ENCODE results near the gene TAF1C. TPM values are rescaled to one million over a fixed set of nuclear protein-coding genes. Genes with fewer than 3 reads are reported as not detected.

TAF1C gene
- total and polyA plus RNA-seq, 9 donors: 14.1 to 89.0 (median 58.4) TPM

DNA sequence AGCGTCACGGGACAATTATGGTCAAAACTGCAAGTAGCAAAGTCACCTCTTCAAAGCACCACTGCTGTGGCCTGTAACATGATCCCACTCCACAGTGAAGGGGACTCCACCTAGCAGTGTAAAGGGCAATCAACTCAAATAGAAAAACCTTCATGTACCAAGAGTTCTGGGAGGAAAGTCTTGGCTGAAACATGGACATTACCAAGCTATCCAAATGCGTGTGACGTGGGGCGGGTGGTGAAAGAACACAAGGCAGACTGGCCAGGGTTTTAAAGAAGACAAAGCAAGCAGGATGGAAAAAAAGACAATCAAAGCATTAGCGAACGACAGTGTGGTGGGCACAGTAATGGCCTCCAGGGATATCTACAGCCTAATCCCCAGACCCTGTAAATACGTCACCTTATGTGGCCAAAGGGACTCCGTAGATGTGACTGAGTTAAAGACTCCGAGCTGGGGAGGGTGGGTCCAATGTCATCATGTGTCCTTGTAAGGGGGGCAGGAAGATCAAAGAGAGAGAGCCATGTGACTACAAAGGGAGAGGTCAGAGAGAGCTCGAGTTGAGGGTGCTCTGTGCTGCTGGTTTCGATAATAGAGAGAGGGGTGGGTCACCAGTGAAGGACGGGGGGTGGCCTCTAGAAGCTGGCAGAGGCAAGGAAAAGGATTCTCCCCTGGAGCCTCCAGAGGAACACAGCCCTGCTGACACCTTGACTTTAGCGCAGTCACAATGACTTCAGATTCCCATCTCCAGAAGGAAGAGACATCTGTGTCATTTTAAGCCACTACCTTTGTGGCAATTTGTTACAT is 47.8 kb downstream of the TAF1C start:
- H3K27me3 ChIP-seq: no peaks in the 10 kb centered on the region
- H3K36me3 ChIP-seq: no peaks in the 10 kb centered on the region
- H3K4me3 ChIP-seq: no peak overlapping the region
- H3K4me1 ChIP-seq (ENCODE audit: insufficient read depth): peaks cover 5% of the 10 kb centered on the region
- no peak overlapping the region for H3K27ac ChIP-seq
- TF ChIP-seq EP300 (IDR thresholded peaks at IDR 0.05) (no peak), POLR2A (IDR thresholded peaks at IDR 0.05) (no peak)
- TF ChIP-seq, protein P1, sequence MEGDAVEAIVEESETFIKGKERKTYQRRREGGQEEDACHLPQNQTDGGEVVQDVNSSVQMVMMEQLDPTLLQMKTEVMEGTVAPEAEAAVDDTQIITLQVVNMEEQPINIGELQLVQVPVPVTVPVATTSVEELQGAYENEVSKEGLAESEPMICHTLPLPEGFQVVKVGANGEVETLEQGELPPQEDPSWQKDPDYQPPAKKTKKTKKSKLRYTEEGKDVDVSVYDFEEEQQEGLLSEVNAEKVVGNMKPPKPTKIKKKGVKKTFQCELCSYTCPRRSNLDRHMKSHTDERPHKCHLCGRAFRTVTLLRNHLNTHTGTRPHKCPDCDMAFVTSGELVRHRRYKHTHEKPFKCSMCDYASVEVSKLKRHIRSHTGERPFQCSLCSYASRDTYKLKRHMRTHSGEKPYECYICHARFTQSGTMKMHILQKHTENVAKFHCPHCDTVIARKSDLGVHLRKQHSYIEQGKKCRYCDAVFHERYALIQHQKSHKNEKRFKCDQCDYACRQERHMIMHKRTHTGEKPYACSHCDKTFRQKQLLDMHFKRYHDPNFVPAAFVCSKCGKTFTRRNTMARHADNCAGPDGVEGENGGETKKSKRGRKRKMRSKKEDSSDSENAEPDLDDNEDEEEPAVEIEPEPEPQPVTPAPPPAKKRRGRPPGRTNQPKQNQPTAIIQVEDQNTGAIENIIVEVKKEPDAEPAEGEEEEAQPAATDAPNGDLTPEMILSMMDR (IDR thresholded peaks at IDR 0.05): no peak
- no peak for DNase-seq
- no peaks in the 10 kb centered on the region for H3K9me3 ChIP-seq
- intact Hi-C loops (cut with DNase I): no loop called here
- 69 to 72% (median 69%) methylated on average over 14 of the region's 14 CpGs for WGBS, 3 donors

DNA sequence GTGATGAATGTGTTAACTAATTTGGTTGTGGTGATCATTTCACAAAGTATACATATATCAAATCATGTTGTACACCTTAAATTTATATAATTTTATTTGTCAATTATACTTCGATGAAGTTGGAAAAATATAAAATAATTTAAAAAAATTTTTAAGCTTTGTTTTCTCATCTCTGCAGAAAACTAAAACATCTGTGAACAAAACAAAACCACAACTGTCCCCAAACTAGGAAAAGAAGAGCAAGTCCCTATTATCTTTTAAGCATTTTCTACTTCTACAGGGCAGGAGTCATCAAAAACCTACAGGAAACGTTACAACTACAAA is 48.4 kb downstream of the TAF1C start:
- DNase-seq: no peak
- H3K9me3 ChIP-seq: no peaks in the 10 kb centered on the region
- H3K27ac ChIP-seq: no peak overlapping the region
- WGBS, 3 donors: 39 to 57% (median 41%) methylated on average over 2 of the region's 2 CpGs
- H3K27me3 ChIP-seq: no peaks in the 10 kb centered on the region
- no peak overlapping the region for H3K4me3 ChIP-seq
- intact Hi-C loops (cut with DNase I): no loop called here
- H3K36me3 ChIP-seq: no peaks in the 10 kb centered on the region
- TF ChIP-seq, protein P1 (IDR thresholded peaks at IDR 0.05): no peak
- TF ChIP-seq EP300 (IDR thresholded peaks at IDR 0.05): no peak
- no peak for TF ChIP-seq POLR2A (IDR thresholded peaks at IDR 0.05)
- H3K4me1 ChIP-seq (ENCODE audit: insufficient read depth): peaks cover 2% of the 10 kb centered on the region

DNA sequence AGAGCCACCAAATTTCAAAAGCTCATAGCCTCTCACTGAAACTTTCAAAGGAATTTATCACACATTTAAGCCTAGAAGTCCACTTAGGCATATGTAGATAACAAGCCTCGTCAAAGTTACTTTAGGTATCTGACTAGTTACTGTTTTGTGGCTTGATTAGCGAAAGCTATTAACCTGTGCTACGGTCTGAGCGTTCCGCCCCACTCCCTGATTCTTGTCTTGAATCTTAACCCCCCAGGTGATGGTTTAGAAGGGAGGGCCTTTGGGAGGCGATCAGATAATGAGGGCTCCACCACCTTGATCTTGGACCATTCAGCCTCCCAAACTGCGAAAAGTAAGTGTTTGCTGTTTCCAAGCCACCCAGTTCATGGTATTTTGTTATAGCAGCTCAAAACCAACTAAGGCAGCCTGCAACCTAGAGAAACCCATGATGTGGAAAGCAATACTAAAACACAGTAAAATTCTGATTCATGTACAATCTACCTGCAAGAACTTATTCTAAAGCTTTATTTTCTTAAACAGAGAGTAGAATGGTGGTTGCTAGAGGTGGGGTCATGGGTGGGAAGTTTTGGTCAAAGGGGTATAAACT is 49.0 kb downstream of the TAF1C start:
- H3K4me3 ChIP-seq: no peak overlapping the region
- 91 to 96% (median 94%) methylated on average over 7 of the region's 7 CpGs for WGBS, 3 donors

DNA sequence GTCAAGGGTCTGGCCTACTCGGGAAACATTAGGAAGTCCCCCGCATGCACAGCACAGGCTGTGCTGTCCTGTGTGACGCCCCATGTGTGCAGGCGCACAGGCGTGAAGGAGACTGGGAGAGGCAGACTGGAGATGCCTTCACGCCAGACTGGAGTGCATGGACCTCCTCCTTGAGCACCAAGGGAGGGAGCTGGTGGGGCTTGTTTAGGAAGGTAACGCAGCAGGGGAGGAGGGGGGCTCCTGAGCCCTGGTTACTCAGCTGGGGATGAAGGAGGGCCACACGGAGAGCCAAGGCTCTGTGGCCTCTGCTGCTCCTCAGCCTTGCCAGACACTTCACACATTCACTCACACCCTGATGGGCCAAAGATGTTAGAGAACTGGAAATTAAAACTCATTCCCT is 49.6 kb downstream of the TAF1C start:
- no peaks in the 10 kb centered on the region for H3K36me3 ChIP-seq
- TF ChIP-seq, protein P1 (IDR thresholded peaks at IDR 0.05): no peak
- TF ChIP-seq EP300 (IDR thresholded peaks at IDR 0.05) (no peak), POLR2A (IDR thresholded peaks at IDR 0.05) (no peak)
- H3K4me3 ChIP-seq: no peak overlapping the region
- H3K27me3 ChIP-seq: no peaks in the 10 kb centered on the region
- no peak overlapping the region for H3K27ac ChIP-seq
- 86 to 93% (median 87%) methylated on average over 8 of the region's 8 CpGs for WGBS, 3 donors
- H3K9me3 ChIP-seq: no peaks in the 10 kb centered on the region
- H3K4me1 ChIP-seq (ENCODE audit: insufficient read depth): peaks cover 2% of the 10 kb centered on the region
- DNase-seq: no peak
- intact Hi-C loops (cut with DNase I): no loop called here

More for the DNA sequence above, 49.0 kb downstream of the TAF1C start:
- no peaks in the 10 kb centered on the region for H3K36me3 ChIP-seq
- intact Hi-C loops (cut with DNase I): no loop called here
- no peak overlapping the region for H3K27ac ChIP-seq
- peaks cover 2% of the 10 kb centered on the region for H3K4me1 ChIP-seq (ENCODE audit: insufficient read depth)
- TF ChIP-seq EP300 (IDR thresholded peaks at IDR 0.05) (no peak), POLR2A (IDR thresholded peaks at IDR 0.05) (no peak)
- TF ChIP-seq, protein P1 (IDR thresholded peaks at IDR 0.05): no peak
- H3K27me3 ChIP-seq: no peaks in the 10 kb centered on the region
- no peak for DNase-seq
- H3K9me3 ChIP-seq: no peaks in the 10 kb centered on the region
